Coronary artery (tissue), 2 donors: ENCODE data around the gene ZBTB11.
"Not testable (repeated sequence)": the region's sequence is repeated elsewhere in the genome, so short reads cannot be mapped to it uniquely, and the experiment has no call there.

Experiments used
- DNase-seq: peaks from one replicate; pipeline ENCODE4 v3.0.0-alpha.2; 2017; ENCODE audit warnings: low spot score
- H3K27ac ChIP-seq, 2 donors: fragments of 200-600 bp; sonication (generic); one replicate each; pipeline ENCODE4 v1.5.1; 2016 to 2019
- H3K4me3 ChIP-seq: fragments of 200-600 bp; sonication (generic); 2 replicates; pipeline ENCODE4 v1.5.1; 2016; ENCODE audit warnings: mild to moderate bottlenecking, moderate library complexity
- TF ChIP-seq, protein P1 (sequence below): fragments of 200-600 bp; sonication (generic); IDR thresholded peaks from one replicate; pipeline ENCODE4 v1.5.1; 2019; ENCODE audit warnings: antibody characterized with exemption

ZBTB11 gene

DNA sequence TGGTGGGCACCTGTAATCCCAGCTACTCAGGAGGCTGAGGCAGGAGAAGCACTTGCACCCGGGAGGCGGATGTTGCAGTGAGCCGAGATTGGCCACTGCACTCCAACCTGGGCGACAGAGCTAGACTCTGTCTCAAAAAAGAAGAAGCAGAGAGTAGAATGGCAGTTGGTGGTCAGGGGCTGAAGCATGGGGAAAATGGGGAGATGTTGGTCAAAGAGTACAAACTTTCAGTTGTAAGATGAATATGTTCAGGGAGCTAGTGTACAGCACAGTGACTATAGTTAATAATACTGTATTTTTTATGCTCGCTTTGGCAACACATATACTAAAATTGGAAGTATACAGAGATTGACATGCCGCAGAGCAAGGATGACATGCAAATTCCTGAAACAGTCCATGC is 61.4 kb downstream of the ZBTB11 start:
- no peak for DNase-seq

DNA sequence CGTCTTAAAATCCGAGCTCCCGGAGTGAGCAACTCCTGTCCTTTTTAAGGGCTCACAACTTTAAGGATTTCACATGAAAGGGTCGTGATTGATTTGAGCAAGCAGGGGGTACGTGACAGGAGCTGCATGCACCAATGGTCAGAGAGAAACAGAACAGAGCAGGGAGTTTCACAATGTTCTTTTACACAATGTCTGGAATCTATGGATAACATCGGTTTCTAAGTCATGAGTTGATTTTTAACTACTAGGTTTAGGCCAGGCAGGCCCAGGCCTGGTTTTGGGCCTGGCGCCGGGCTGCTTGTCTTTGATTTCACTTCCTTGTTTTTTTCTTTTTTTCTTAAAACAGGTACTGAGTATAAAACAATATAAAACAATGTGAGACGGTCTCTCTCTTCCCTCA is 63.9 kb downstream of the ZBTB11 start:
- not testable (repeated sequence) for DNase-seq, H3K27ac ChIP-seq, H3K4me3 ChIP-seq

More for the DNA sequence above, 61.4 kb downstream of the ZBTB11 start:
- TF ChIP-seq, protein P1, sequence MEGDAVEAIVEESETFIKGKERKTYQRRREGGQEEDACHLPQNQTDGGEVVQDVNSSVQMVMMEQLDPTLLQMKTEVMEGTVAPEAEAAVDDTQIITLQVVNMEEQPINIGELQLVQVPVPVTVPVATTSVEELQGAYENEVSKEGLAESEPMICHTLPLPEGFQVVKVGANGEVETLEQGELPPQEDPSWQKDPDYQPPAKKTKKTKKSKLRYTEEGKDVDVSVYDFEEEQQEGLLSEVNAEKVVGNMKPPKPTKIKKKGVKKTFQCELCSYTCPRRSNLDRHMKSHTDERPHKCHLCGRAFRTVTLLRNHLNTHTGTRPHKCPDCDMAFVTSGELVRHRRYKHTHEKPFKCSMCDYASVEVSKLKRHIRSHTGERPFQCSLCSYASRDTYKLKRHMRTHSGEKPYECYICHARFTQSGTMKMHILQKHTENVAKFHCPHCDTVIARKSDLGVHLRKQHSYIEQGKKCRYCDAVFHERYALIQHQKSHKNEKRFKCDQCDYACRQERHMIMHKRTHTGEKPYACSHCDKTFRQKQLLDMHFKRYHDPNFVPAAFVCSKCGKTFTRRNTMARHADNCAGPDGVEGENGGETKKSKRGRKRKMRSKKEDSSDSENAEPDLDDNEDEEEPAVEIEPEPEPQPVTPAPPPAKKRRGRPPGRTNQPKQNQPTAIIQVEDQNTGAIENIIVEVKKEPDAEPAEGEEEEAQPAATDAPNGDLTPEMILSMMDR = no peak
- no peak overlapping the region for H3K27ac ChIP-seq
- no peak overlapping the region for H3K4me3 ChIP-seq

DNA sequence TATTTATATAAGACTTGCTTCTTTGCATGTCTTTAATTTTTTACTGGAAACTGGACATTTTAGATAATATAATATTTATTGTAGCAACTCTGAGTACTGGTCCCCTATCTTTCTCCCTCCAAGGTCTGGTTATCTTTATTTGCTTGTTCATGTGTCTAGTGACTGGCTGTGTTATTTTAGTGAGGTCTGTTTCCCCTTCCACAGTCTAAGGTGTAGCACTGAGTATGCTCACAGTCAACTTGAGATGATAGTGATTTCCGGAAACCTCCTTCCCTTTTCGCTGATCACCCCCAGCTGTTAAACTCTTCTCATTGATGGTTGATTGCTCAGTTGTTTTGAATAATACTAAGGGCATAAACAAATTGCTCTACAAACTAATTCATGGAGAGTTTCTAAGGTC is 65.9 kb downstream of the ZBTB11 start:
- DNase-seq = no peak

DNA sequence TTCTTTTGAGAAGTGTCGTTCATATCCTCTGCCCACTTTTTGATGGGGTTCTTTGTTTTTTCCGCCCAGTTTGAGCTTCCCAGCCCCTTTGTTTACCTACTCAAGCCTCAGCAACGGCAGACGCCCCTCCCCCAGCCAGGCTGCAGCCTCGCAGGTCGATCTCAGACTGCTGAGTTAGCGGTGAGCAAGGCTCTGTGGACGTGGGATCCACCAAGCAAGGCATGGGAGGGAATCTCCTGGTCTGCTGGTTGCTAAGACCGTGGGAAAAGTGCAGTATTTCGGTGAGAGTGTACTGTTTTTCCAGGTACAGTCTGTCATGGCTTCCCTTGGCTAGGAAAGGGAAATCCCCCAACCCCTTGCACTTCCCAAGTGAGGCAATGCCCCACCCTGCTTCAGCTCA is 71.5 kb downstream of the ZBTB11 start:
- DNase-seq, H3K4me3 ChIP-seq, H3K27ac ChIP-seq: not testable (repeated sequence)

More for the DNA sequence above, 65.9 kb downstream of the ZBTB11 start:
- H3K27ac ChIP-seq = no peak overlapping the region
- H3K4me3 ChIP-seq = no peak overlapping the region
- TF ChIP-seq, protein P1 = no peak

DNA sequence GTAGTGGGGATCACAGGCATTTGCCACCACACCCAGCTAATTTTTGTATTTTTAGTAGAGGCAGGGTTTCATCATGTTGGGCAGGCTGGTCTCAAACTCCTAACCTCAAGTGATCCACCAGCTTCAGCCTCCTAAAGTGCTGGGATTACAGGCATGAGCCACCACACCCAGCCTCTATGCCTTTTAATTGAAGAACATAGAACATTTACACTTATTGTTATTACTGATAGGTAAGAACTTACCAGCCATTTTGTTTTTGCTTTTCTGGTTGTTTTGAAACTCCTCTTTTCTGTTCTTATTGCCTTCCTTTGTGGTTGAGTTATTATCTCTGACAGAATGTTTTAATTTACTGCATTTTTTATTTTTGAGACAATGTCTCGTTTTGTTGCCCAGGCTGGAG is 73.7 kb downstream of the ZBTB11 start:
- no peak for DNase-seq
- Histone ChIP-seq H3K4me3 (no peak overlapping the region), H3K27ac (no peak overlapping the region)
- TF ChIP-seq, protein P1 = no peak

DNA sequence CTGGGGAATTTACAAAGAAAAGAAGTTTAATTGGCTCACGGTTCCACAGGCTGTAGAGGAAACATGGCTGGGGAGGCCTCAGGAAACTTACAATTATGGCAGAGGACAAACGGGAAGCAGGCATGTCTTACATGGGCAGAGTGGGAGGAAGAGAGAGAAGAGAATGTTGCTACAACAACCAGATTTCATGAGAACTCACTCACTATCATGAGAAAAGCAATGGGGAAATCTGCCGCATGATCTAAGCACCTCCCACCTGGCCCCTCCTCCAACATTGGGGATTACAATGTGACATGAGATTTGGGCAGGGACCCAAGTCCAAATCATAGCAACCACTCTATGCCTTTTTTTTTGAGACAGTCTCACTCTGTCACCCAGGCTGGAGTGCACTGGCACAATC is 74.2 kb downstream of the ZBTB11 start:
- DNase-seq = no peak
- H3K27ac ChIP-seq = no peak overlapping the region
- TF ChIP-seq, protein P1 = no peak
- H3K4me3 ChIP-seq = no peak overlapping the region
